Breast epithelium (tissue), 3 donors: ENCODE results near the gene PARP12.

Experiments used
- CTCF ChIP-seq, 3 donors: fragments of 450-650 bp; IDR thresholded peaks; one replicate each; pipeline ENCODE4 v1.5.1; 2016 to 2017; ENCODE audit warnings: antibody characterized with exemption in 3 of 3, mild to moderate bottlenecking in 3 of 3, moderate library complexity in 3 of 3
- POLR2A ChIP-seq: fragments of 450-650 bp; IDR thresholded peaks from one replicate; pipeline ENCODE4 v1.6.1; 2016; ENCODE audit warnings: antibody characterized with exemption, mild to moderate bottlenecking, moderate library complexity

GRCh38 chr7:140000666-140001268, 62.0 kb downstream of the PARP12 start:
- no peak for TF ChIP-seq CTCF (IDR thresholded peaks at IDR 0.05)
- TF ChIP-seq POLR2A = no peak
